DOHH2 (cell line): ENCODE measurements around the gene IRF4.

Experiments used
- H3F3A ChIP-seq: fragments of 200-600 bp; sonication (generic), shearing (Covaris generic); 2 replicates; pipeline ENCODE4 v1.6.0; 2016; ENCODE audit warnings: antibody characterized with exemption, mild to moderate bottlenecking; ENCODE audit not compliant: control insufficient read depth, insufficient read depth
- H3K27ac ChIP-seq: fragments of 200-600 bp; sonication (generic); 2 replicates; pipeline ENCODE4 v1.5.1; 2014; ENCODE audit warnings: low read depth, mild to moderate bottlenecking, low read length, moderate library complexity
- H3K27me3 ChIP-seq: fragments of 200-600 bp; sonication (generic); 2 replicates; pipeline ENCODE4 v1.6.1; 2014; ENCODE audit warnings: mild to moderate bottlenecking, low read length, mixed read lengths; ENCODE audit not compliant: control insufficient read depth
- H3K36me3 ChIP-seq: fragments of 200-600 bp; sonication (generic); 2 replicates; pipeline ENCODE4 v1.6.1; 2014; ENCODE audit warnings: mild to moderate bottlenecking, low read length, moderate library complexity, mixed read lengths; ENCODE audit not compliant: control insufficient read depth
- H3K4me1 ChIP-seq: fragments of 200-600 bp; sonication (generic); 2 replicates; pipeline ENCODE4 v1.6.1; 2014; ENCODE audit warnings: mild to moderate bottlenecking, low read length, mixed read lengths; ENCODE audit not compliant: control insufficient read depth
- H3K4me2 ChIP-seq: fragments of 200-600 bp; sonication (generic); 2 replicates; pipeline ENCODE4 v1.6.0; 2014; ENCODE audit warnings: mild to moderate bottlenecking, low read length, moderate library complexity
- H3K4me3 ChIP-seq: fragments of 200-600 bp; sonication (generic); 2 replicates; pipeline ENCODE4 v1.5.1; 2014; ENCODE audit warnings: mild to moderate bottlenecking, low read length, mixed read lengths
- H3K79me2 ChIP-seq: fragments of 200-600 bp; sonication (generic); 2 replicates; pipeline ENCODE4 v1.6.1; 2014; ENCODE audit warnings: mild to moderate bottlenecking, low read length, mixed read lengths; ENCODE audit not compliant: control insufficient read depth
- H3K9me2 ChIP-seq: fragments of 200-600 bp; sonication (generic); replicated peaks from 2 replicates; pipeline ENCODE4 v1.6.1; 2014; ENCODE audit warnings: mild to moderate bottlenecking, low read length, mixed read lengths; ENCODE audit not compliant: control insufficient read depth
- H3K9me3 ChIP-seq: fragments of 200-600 bp; sonication (generic); 2 replicates; pipeline ENCODE4 v1.6.1; 2014; ENCODE audit warnings: antibody characterized with exemption, low read length, mixed read lengths; ENCODE audit not compliant: control insufficient read depth, insufficient read depth
- H4K20me1 ChIP-seq: fragments of 200-600 bp; sonication (generic); 2 replicates; pipeline ENCODE4 v1.6.0; 2014; ENCODE audit warnings: low read depth, mild to moderate bottlenecking, antibody characterized with exemption, low read length, moderate library complexity; ENCODE audit not compliant: control insufficient read depth, insufficient read depth
- CTCF ChIP-seq: fragments of 200-600 bp; sonication (generic); IDR thresholded peaks from one replicate; pipeline ENCODE4 v1.5.1; 2014; ENCODE audit warnings: antibody characterized with exemption, mild to moderate bottlenecking, low read depth, low read length; ENCODE audit not compliant: poor library complexity, severe bottlenecking
- EZH2phosphoT487 ChIP-seq: fragments of 200-600 bp; sonication (generic); IDR thresholded peaks from 2 replicates; pipeline ENCODE4 v1.6.1; 2017; ENCODE audit warnings: borderline replicate concordance, mild to moderate bottlenecking, antibody characterized with exemption, low read length, moderate library complexity, mixed read lengths

IRF4 gene

GRCh38 chr6:343226-343935 is 48.2 kb upstream of the IRF4 start:
- Histone ChIP-seq H3K36me3 (no peaks in the 10 kb centered on the region), H3K27ac (no peak overlapping the region), H3K27me3 (no peaks in the 10 kb centered on the region), H3F3A (no peaks in the 10 kb centered on the region), H3K4me1 (peaks cover 8% of the 10 kb centered on the region), H3K4me3 (no peak overlapping the region), H3K9me3 (peaks cover 10% of the 10 kb centered on the region; the same call in 1 of the 2 replicates), H3K9me2 (no peaks in the 10 kb centered on the region), H4K20me1 (no peaks in the 10 kb centered on the region), H3K4me2 (no peak overlapping the region), H3K79me2 (no peaks in the 10 kb centered on the region)
- no peak for TF ChIP-seq CTCF
- TF ChIP-seq EZH2phosphoT487: no peak

- Histone ChIP-seq H3K9me3 (peaks cover 10% of the 10 kb centered on the region; the same call in 1 of the 2 replicates), H3K79me2 (no peaks in the 10 kb centered on the region)
Measured at GRCh38 chr6:343960-344815, 47.4 kb upstream of the IRF4 start.

GRCh38 chr6:344816-345340 is 46.7 kb upstream of the IRF4 start:
- TF ChIP-seq CTCF: no peak
- peaks cover 10% of the 10 kb centered on the region; the same call in 1 of the 2 replicates for H3K9me3 ChIP-seq

More at GRCh38 chr6:343960-344815, 47.4 kb upstream of the IRF4 start:
- Histone ChIP-seq H3K27ac (no peak overlapping the region), H3K9me2 (no peaks in the 10 kb centered on the region), H3K4me3 (no peak overlapping the region), H3F3A (no peaks in the 10 kb centered on the region), H3K4me1 (peaks cover 8% of the 10 kb centered on the region), H3K4me2 (no peak overlapping the region), H4K20me1 (no peaks in the 10 kb centered on the region), H3K36me3 (no peaks in the 10 kb centered on the region), H3K27me3 (no peaks in the 10 kb centered on the region)
- TF ChIP-seq CTCF: no peak
- no peak for TF ChIP-seq EZH2phosphoT487

More at GRCh38 chr6:344816-345340, 46.7 kb upstream of the IRF4 start:
- H3K79me2 ChIP-seq: no peaks in the 10 kb centered on the region
- no peaks in the 10 kb centered on the region for H3K9me2 ChIP-seq
- no peak overlapping the region for H3K27ac ChIP-seq
- H3K4me1 ChIP-seq: peaks cover 8% of the 10 kb centered on the region
- no peaks in the 10 kb centered on the region for H3F3A ChIP-seq
- no peaks in the 10 kb centered on the region for H4K20me1 ChIP-seq
- H3K4me3 ChIP-seq: no peak overlapping the region
- no peak overlapping the region for H3K4me2 ChIP-seq
- H3K27me3 ChIP-seq: no peaks in the 10 kb centered on the region
- H3K36me3 ChIP-seq: no peaks in the 10 kb centered on the region
